ENCODE data around the gene NANOG.
"Not testable (repeated sequence)": the region's sequence is repeated elsewhere in the genome, so short reads cannot be mapped to it uniquely, and the experiment has no call there.

Gene NANOG

GRCh38 chr12:7801460-7801859 is 12.3 kb downstream of the NANOG start:
- Histone ChIP-seq H3K9ac (ENCODE audit: low read length in 2 of 2) (no peak overlapping the region), H3K36me3 (ENCODE audit: control insufficient read depth in 2 of 2, insufficient read depth in 2 of 2, low read length in 2 of 2) (no peaks in the 10 kb centered on the region), H3K4me3 (ENCODE audit: low read length in 2 of 2) (no peak overlapping the region), H3K27ac (ENCODE audit: low read length) (no peak overlapping the region), H3K4me1 (ENCODE audit: control insufficient read depth, insufficient read depth, low read length) (no peaks in the 10 kb centered on the region), H3K27me3 (ENCODE audit: control insufficient read depth in 1 of 2, insufficient read depth in 2 of 2, low read length in 2 of 2) (no peaks in the 10 kb centered on the region), H3K9me3 (ENCODE audit: control insufficient read depth in 2 of 2, low read length in 2 of 2) (no peaks in the 10 kb centered on the region)

- not testable (repeated sequence) for H3K27ac ChIP-seq (ENCODE audit: low read length); H3K4me1 ChIP-seq (ENCODE audit: control insufficient read depth, insufficient read depth, low read length); H3K9me3 ChIP-seq (ENCODE audit: control insufficient read depth in 2 of 2, low read length in 2 of 2); H3K9ac ChIP-seq (ENCODE audit: low read length in 2 of 2); H3K36me3 ChIP-seq (ENCODE audit: control insufficient read depth in 2 of 2, insufficient read depth in 2 of 2, low read length in 2 of 2); H3K27me3 ChIP-seq (ENCODE audit: control insufficient read depth in 1 of 2, insufficient read depth in 2 of 2, low read length in 2 of 2); H3K4me3 ChIP-seq (ENCODE audit: low read length in 2 of 2)
These were observed 17.1 kb downstream of the NANOG start for GRCh38 chr12:7806319-7806718.

GRCh38 chr12:7806863-7807487 is 17.8 kb downstream of the NANOG start:
- Histone ChIP-seq H3K36me3 (ENCODE audit: control insufficient read depth in 2 of 2, insufficient read depth in 2 of 2, low read length in 2 of 2) (no peaks in the 10 kb centered on the region), H3K27me3 (ENCODE audit: control insufficient read depth in 1 of 2, insufficient read depth in 2 of 2, low read length in 2 of 2) (no peaks in the 10 kb centered on the region), H3K9me3 (ENCODE audit: control insufficient read depth in 2 of 2, low read length in 2 of 2) (no peaks in the 10 kb centered on the region), H3K9ac (ENCODE audit: low read length in 2 of 2) (no peak overlapping the region), H3K27ac (ENCODE audit: low read length) (no peak overlapping the region), H3K4me1 (ENCODE audit: control insufficient read depth, insufficient read depth, low read length) (no peaks in the 10 kb centered on the region), H3K4me3 (ENCODE audit: low read length in 2 of 2) (no peak overlapping the region)

GRCh38 chr12:7825754-7826153 is 36.6 kb downstream of the NANOG start:
- not testable (repeated sequence) for H3K9me3 ChIP-seq (ENCODE audit: control insufficient read depth in 2 of 2, low read length in 2 of 2); H3K27ac ChIP-seq (ENCODE audit: low read length); H3K4me1 ChIP-seq (ENCODE audit: control insufficient read depth, insufficient read depth, low read length); H3K4me3 ChIP-seq (ENCODE audit: low read length in 2 of 2); H3K36me3 ChIP-seq (ENCODE audit: control insufficient read depth in 2 of 2, insufficient read depth in 2 of 2, low read length in 2 of 2); H3K9ac ChIP-seq (ENCODE audit: low read length in 2 of 2); H3K27me3 ChIP-seq (ENCODE audit: control insufficient read depth in 1 of 2, insufficient read depth in 2 of 2, low read length in 2 of 2)

GRCh38 chr12:7829737-7830136 is 40.5 kb downstream of the NANOG start:
- not testable (repeated sequence) for H3K4me3 ChIP-seq (ENCODE audit: low read length in 2 of 2); H3K9ac ChIP-seq (ENCODE audit: low read length in 2 of 2); H3K27ac ChIP-seq (ENCODE audit: low read length); H3K9me3 ChIP-seq (ENCODE audit: control insufficient read depth in 2 of 2, low read length in 2 of 2); H3K4me1 ChIP-seq (ENCODE audit: control insufficient read depth, insufficient read depth, low read length); H3K36me3 ChIP-seq (ENCODE audit: control insufficient read depth in 2 of 2, insufficient read depth in 2 of 2, low read length in 2 of 2); H3K27me3 ChIP-seq (ENCODE audit: control insufficient read depth in 1 of 2, insufficient read depth in 2 of 2, low read length in 2 of 2)

GRCh38 chr12:7832059-7832696 is 43.0 kb downstream of the NANOG start:
- Histone ChIP-seq H3K4me3 (ENCODE audit: low read length in 2 of 2) (no peak overlapping the region), H3K9ac (ENCODE audit: low read length in 2 of 2) (no peak overlapping the region), H3K36me3 (ENCODE audit: control insufficient read depth in 2 of 2, insufficient read depth in 2 of 2, low read length in 2 of 2) (no peaks in the 10 kb centered on the region), H3K4me1 (ENCODE audit: control insufficient read depth, insufficient read depth, low read length) (no peaks in the 10 kb centered on the region), H3K27ac (ENCODE audit: low read length) (no peak overlapping the region), H3K9me3 (ENCODE audit: control insufficient read depth in 2 of 2, low read length in 2 of 2) (no peaks in the 10 kb centered on the region), H3K27me3 (ENCODE audit: control insufficient read depth in 1 of 2, insufficient read depth in 2 of 2, low read length in 2 of 2) (no peaks in the 10 kb centered on the region)

GRCh38 chr12:7833201-7833600 is 44.0 kb downstream of the NANOG start:
- not testable (repeated sequence) for H3K36me3 ChIP-seq (ENCODE audit: control insufficient read depth in 2 of 2, insufficient read depth in 2 of 2, low read length in 2 of 2); H3K9me3 ChIP-seq (ENCODE audit: control insufficient read depth in 2 of 2, low read length in 2 of 2); H3K27me3 ChIP-seq (ENCODE audit: control insufficient read depth in 1 of 2, insufficient read depth in 2 of 2, low read length in 2 of 2); H3K4me3 ChIP-seq (ENCODE audit: low read length in 2 of 2); H3K9ac ChIP-seq (ENCODE audit: low read length in 2 of 2); H3K27ac ChIP-seq (ENCODE audit: low read length); H3K4me1 ChIP-seq (ENCODE audit: control insufficient read depth, insufficient read depth, low read length)

- Histone ChIP-seq H3K9me3 (ENCODE audit: control insufficient read depth in 2 of 2, low read length in 2 of 2) (no peaks in the 10 kb centered on the region), H3K27me3 (ENCODE audit: control insufficient read depth in 1 of 2, insufficient read depth in 2 of 2, low read length in 2 of 2) (no peaks in the 10 kb centered on the region), H3K4me1 (ENCODE audit: control insufficient read depth, insufficient read depth, low read length) (no peaks in the 10 kb centered on the region), H3K9ac (ENCODE audit: low read length in 2 of 2) (no peak overlapping the region), H3K4me3 (ENCODE audit: low read length in 2 of 2) (no peak overlapping the region), H3K36me3 (ENCODE audit: control insufficient read depth in 2 of 2, insufficient read depth in 2 of 2, low read length in 2 of 2) (no peaks in the 10 kb centered on the region), H3K27ac (ENCODE audit: low read length) (no peak overlapping the region)
These were observed 44.6 kb downstream of the NANOG start for GRCh38 chr12:7833831-7834230.

GRCh38 chr12:7834701-7835100 is 45.5 kb downstream of the NANOG start:
- H3K4me1 ChIP-seq (ENCODE audit: control insufficient read depth, insufficient read depth, low read length), result no peaks in the 10 kb centered on the region

GRCh38 chr12:7835116-7835515 is 45.9 kb downstream of the NANOG start:
- Histone ChIP-seq H3K4me3 (ENCODE audit: low read length in 2 of 2) (no peak overlapping the region), H3K9me3 (ENCODE audit: control insufficient read depth in 2 of 2, low read length in 2 of 2) (no peaks in the 10 kb centered on the region), H3K9ac (ENCODE audit: low read length in 2 of 2) (no peak overlapping the region), H3K36me3 (ENCODE audit: control insufficient read depth in 2 of 2, insufficient read depth in 2 of 2, low read length in 2 of 2) (no peaks in the 10 kb centered on the region), H3K27ac (ENCODE audit: low read length) (no peak overlapping the region), H3K27me3 (ENCODE audit: control insufficient read depth in 1 of 2, insufficient read depth in 2 of 2, low read length in 2 of 2) (no peaks in the 10 kb centered on the region), H3K4me1 (ENCODE audit: control insufficient read depth, insufficient read depth, low read length) (no peaks in the 10 kb centered on the region)

More at GRCh38 chr12:7834701-7835100, 45.5 kb downstream of the NANOG start:
- no peak overlapping the region for H3K9ac ChIP-seq (ENCODE audit: low read length in 2 of 2)
- no peak overlapping the region for H3K27ac ChIP-seq (ENCODE audit: low read length)
- H3K4me3 ChIP-seq (ENCODE audit: low read length in 2 of 2), result no peak overlapping the region
- no peaks in the 10 kb centered on the region for H3K9me3 ChIP-seq (ENCODE audit: control insufficient read depth in 2 of 2, low read length in 2 of 2)
- H3K27me3 ChIP-seq (ENCODE audit: control insufficient read depth in 1 of 2, insufficient read depth in 2 of 2, low read length in 2 of 2), result no peaks in the 10 kb centered on the region
- no peaks in the 10 kb centered on the region for H3K36me3 ChIP-seq (ENCODE audit: control insufficient read depth in 2 of 2, insufficient read depth in 2 of 2, low read length in 2 of 2)

- Histone ChIP-seq H3K9ac (ENCODE audit: low read length in 2 of 2) (no peak overlapping the region), H3K27ac (ENCODE audit: low read length) (no peak overlapping the region), H3K4me3 (ENCODE audit: low read length in 2 of 2) (no peak overlapping the region), H3K9me3 (ENCODE audit: control insufficient read depth in 2 of 2, low read length in 2 of 2) (no peaks in the 10 kb centered on the region), H3K4me1 (ENCODE audit: control insufficient read depth, insufficient read depth, low read length) (no peaks in the 10 kb centered on the region), H3K27me3 (ENCODE audit: control insufficient read depth in 1 of 2, insufficient read depth in 2 of 2, low read length in 2 of 2) (no peaks in the 10 kb centered on the region), H3K36me3 (ENCODE audit: control insufficient read depth in 2 of 2, insufficient read depth in 2 of 2, low read length in 2 of 2) (no peaks in the 10 kb centered on the region)
These were observed 46.6 kb downstream of the NANOG start for GRCh38 chr12:7835766-7836165.
